DMS 273 treated with DMSO at 0.1 percent for 48 hours (cell line): ENCODE measurements around the gene FTH1.
"Not testable (repeated sequence)": the region's sequence is repeated elsewhere in the genome, so short reads cannot be mapped to it uniquely, and the experiment has no call there.

Source experiments
- DNase-seq: peaks from one replicate; lab custom pipeline; 2025; lab: John Stamatoyannopoulos, UW

FTH1 gene

DNA sequence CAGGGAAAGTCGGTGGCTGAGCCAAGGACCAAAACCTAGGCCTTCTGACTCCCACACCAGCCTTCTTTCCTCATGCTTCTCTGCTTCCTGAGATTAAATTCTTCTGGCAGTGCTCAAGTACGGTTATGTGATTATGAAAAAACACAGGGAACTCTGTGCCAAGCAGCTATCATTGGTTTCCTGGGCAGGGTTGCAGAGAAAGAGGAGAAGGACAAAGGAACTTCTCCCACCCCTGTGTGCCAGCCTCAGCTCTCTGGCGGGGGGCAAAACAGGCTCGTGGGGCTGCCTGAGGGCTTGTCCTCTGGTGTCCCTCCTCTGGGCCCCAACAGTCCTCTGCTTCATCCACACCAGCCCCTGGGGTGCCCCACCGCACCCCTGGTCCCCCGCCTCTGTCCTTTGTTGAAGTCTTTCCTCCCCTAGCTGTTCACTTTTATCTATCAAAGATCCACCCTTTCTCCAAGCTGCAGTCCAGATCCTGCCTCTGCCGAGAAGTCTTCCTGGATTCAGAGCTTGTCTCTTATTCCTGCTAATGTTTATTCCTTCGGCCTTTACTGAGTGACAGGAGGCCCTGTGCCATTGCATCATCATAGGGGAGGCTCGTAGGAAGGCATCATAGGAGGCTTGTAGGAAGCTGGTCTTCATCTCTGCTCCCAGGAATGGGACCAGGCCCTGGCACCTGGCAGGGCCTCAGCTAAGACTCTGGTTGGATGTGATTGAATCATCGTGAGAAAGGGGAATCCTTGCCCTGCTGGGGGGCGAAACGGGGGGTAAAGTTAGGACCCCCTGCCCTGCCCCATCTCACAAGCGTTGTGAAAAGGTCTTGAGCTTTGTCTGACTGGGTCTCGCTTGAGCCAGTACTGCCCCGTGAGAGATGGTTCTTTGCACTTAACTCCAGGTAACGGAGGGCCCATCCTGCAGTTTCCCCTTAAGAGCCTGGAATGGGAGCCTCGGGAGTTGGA is 11.5 kb upstream of the FTH1 start:
- DNase-seq, result no peak

GRCh38 chr11:61976813-61977475 is 9.5 kb upstream of the FTH1 start:
- DNase-seq, result no peak

- DNase-seq, result no peak
Observed at GRCh38 chr11:61976420-61976800, 9.0 kb upstream of the FTH1 start.

GRCh38 chr11:61975638-61976419 is 8.4 kb upstream of the FTH1 start:
- DNase-seq, result no peak

DNA sequence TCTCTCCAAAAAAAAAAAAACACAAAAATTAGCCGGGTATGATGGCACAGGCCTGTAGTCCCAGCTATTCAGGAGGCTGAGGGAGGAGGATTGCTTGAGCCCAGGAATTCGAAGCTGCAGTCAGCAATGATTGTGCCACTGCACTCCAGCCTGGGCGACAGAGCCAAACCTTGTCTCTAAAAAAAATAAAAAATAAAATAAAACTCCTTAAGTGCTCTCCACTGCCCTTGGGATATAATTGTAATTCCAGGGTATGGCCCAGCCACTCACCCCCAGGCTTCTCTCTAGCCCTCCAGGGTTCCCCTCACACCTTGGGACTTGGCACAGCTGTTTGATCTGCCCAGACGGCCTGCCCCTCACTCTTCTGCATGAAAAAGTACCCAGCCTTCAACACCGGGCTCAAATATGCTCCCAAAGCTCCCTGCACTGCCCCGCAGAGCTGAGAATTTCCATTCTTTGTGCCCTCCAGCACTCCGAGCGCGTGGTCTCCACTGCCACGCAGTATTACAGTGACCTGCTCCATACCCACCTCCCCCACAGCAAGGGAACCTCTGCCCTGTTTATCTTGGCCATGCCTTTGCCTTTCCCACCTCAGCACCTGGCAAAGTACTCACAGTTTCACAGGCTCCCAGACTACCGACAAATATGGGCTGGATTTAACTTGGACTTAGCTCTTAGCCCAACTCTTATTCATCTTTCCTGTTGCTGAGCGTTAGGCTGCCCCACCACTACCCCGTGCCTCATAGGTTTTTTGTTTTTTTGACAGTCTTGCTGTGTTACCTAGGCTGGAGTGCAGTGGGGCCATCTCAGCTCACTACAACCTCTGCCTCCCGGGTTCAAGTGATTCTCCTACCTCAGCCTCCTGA is 7.6 kb upstream of the FTH1 start:
- DNase-seq, result no peak

DNA sequence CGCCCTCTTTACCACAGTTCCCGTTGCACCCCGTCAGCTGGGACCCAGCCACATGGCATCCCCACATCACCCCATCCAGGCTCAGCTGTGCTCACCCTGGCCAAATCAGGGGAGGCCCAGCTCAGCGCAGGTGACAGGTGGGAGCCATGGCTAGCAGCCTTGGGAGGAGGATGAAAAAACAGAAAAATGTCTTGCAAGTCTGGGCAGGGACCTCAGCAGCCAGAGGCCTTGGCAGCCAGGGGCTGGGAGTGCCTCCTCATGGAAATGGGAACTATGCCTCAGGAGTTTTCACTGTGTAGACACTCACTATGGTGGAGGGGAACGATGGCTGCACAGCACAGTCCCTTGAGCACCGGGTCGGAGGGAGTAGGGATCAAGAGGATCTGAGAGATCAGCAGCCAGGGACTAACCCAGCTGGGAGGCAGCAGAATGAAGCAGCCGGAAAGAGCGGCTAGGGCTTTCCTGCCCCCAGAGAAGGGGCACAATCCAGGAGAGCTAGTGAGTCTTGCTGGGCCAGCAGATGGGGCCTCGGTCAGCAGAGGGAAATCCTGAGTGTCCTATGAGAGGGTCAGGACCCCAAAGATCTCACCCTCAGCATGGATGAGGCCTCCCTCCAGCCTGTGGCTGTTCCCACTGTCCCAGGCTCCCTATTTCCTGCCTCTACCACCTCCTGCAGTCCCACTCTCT is 6.2 kb upstream of the FTH1 start:
- DNase-seq, result no peak

- DNase-seq, result no peak
Observed at GRCh38 chr11:61972672-61973475, 5.4 kb upstream of the FTH1 start.

DNA sequence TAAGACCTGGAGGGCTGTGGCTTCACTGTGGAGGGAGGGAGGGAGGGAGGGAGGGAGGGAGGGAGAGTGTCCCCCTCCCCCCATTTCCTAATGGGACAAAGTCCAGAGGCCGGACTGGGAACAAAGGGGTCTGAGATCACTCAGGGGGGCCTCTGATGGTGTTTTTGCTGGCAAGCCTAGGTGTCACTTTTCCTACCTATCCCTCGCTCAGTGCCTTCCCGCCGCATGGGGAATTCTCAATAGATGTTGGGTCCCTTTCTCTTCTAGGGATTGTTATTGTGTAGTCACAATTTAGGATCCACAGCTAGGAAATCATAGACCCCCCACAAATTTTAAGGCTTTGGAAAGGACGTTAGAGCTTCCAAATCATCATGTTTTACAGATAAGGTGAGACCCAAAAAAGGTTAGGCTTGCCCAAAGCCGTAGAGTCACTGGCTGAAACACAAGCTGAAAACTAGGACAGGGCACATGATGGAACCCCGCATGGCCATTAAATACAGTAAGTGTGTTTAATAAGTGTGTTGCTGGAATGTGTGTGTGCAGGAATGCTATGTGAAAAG is 4.8 kb upstream of the FTH1 start:
- DNase-seq, result no peak

- DNase-seq, result peak; percentile 69
Observed at GRCh38 chr11:61971248-61972111, 4.0 kb upstream of the FTH1 start.

- DNase-seq, result no peak
Observed at GRCh38 chr11:61969838-61970662, 2.6 kb upstream of the FTH1 start.

GRCh38 chr11:61969391-61969758 is 1.9 kb upstream of the FTH1 start:
- DNase-seq, result no peak

DNA sequence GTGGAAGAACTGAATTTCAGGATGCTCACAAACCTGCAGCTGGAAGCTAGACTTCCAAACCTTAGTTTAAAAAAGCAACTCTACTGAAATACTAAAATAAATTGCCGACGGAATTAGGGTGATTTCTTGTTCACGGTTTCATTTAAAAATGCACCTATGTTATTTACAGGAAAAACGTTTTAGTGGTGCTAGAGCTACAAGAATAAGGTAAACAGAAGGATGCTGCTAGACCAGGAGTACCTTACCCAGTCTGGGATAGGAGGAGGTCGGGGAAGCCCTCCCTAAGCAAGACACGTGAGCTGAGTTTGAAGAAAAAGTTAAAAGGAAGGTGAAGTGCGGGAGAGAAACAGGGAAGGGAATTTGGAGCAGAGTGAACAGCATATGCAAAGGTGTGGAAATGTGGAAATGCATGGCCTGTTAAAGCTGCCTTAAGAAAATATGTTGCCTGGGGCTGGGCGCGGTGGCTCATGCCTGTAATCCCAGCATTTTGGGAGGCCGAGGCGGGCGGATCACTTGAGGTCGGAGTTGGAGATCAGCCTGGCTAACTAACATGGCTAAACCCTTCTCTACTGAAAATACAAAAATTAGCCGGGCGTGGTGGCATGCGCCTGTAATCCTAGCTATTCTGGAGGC is 1.4 kb upstream of the FTH1 start:
- DNase-seq, result no peak

- no peak for DNase-seq
Observed at GRCh38 chr11:61967924-61968757, 707 bp upstream of the FTH1 start.

DNA sequence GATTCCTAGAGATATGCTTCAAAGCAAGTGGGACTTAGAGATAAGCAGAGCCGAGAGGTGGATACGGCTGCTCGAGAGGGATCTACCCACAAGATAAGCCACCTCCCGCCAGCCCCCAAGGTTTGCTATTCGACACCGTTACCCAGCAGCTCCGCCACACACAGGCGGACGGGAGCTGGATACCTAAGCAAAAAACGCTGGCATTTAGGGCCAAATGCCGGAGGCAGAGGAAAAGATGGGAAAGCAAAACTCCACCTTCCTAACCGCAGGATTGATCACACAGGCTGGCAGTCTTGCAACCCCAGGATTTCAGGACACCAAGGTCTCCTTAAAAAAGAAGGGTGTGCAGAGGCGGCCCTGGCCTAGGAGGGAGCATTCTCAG is 709 bp downstream of the FTH1 start:
- DNase-seq, result no peak

- not testable (repeated sequence) for DNase-seq
Observed at GRCh38 chr11:61964666-61965271, 2.7 kb downstream of the FTH1 start.

GRCh38 chr11:61964058-61964665 is 3.3 kb downstream of the FTH1 start:
- no peak for DNase-seq
